Nephron progenitor cell (in vitro differentiated cells): ENCODE measurements around the gene PREX1.

Experiments used
- DNase-seq: peaks from one replicate; pipeline ENCODE4 v3.0.0; 2021
- H3K27ac Mint-ChIP-seq: 2 replicates; pipeline ENCODE4 v1.8.0; 2021; ENCODE audit warnings: mild to moderate bottlenecking, moderate library complexity, mixed read lengths
- H3K27me3 Mint-ChIP-seq: 2 replicates; pipeline ENCODE4 v1.8.0; 2021; ENCODE audit warnings: mild to moderate bottlenecking, low read depth, mixed read lengths; ENCODE audit not compliant: poor library complexity
- H3K36me3 Mint-ChIP-seq: 2 replicates; pipeline ENCODE4 v1.8.0; 2021; ENCODE audit warnings: low read depth, mixed read lengths
- H3K4me1 Mint-ChIP-seq: 2 replicates; pipeline ENCODE4 v1.8.0; 2021; ENCODE audit warnings: mixed read lengths
- H3K4me3 Mint-ChIP-seq: 2 replicates; pipeline ENCODE4 v1.8.0; 2021; ENCODE audit warnings: mild to moderate bottlenecking, moderate library complexity, mixed read lengths
- H3K9me3 Mint-ChIP-seq: 2 replicates; pipeline ENCODE4 v1.8.0; 2021; ENCODE audit warnings: mild to moderate bottlenecking, moderate library complexity, mixed read lengths
- TF ChIP-seq, protein P1 (sequence below): fragments of 200-600 bp; sonication (generic); IDR thresholded peaks from 2 replicates; pipeline ENCODE4 v1.5.0; 2021; ENCODE audit warnings: antibody characterized with exemption

PREX1 gene

DNA sequence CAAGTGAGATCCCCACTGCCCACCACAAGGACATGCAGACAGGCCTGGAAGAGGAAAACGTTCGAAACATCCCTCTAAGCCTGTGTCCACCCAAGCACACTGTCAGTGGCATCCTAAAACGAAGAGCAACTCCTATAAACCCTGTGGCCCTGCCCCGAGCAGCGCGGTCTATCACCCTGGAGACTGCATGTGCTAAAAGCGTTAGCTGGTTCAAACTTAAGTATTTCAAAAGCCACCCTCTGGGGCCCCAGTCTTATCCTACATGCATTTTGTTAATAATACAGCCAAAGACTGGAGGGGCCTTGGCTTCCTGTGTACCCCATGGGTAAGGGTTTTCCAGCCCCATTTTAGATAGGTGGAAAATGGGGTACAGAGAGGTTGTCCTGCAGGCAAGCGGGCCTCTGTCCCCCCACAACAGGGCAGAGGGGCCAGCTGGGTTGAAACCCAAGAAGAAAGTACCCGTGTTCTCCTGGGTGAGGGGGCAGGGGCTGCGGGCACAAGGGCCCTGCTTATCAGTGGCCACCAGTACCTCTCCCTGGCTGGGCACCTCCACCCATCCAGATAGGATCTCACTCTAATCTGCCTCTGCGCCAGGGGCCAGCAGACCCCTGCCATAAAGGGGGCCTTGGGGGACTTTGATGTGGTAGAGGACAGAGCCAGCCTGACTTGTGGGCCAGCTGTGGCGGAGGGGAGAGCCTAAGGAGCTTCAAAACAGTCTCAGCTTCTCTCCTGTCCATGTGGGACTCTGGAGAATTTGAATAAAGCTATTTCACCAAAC lies 28.3 kb downstream of the PREX1 start:
- H3K4me1 Mint-ChIP-seq, result peaks cover 53% of the 10 kb centered on the region
- TF ChIP-seq, protein P1, sequence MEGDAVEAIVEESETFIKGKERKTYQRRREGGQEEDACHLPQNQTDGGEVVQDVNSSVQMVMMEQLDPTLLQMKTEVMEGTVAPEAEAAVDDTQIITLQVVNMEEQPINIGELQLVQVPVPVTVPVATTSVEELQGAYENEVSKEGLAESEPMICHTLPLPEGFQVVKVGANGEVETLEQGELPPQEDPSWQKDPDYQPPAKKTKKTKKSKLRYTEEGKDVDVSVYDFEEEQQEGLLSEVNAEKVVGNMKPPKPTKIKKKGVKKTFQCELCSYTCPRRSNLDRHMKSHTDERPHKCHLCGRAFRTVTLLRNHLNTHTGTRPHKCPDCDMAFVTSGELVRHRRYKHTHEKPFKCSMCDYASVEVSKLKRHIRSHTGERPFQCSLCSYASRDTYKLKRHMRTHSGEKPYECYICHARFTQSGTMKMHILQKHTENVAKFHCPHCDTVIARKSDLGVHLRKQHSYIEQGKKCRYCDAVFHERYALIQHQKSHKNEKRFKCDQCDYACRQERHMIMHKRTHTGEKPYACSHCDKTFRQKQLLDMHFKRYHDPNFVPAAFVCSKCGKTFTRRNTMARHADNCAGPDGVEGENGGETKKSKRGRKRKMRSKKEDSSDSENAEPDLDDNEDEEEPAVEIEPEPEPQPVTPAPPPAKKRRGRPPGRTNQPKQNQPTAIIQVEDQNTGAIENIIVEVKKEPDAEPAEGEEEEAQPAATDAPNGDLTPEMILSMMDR, result no peak
- H3K36me3 Mint-ChIP-seq, result peaks cover 12% of the 10 kb centered on the region
- no peak for DNase-seq
- H3K27ac Mint-ChIP-seq, result peak overlapping the region; percentile 54
- peaks cover 3% of the 10 kb centered on the region for H3K27me3 Mint-ChIP-seq
- H3K9me3 Mint-ChIP-seq, result peaks cover 11% of the 10 kb centered on the region
- H3K4me3 Mint-ChIP-seq, result no peak overlapping the region

DNA sequence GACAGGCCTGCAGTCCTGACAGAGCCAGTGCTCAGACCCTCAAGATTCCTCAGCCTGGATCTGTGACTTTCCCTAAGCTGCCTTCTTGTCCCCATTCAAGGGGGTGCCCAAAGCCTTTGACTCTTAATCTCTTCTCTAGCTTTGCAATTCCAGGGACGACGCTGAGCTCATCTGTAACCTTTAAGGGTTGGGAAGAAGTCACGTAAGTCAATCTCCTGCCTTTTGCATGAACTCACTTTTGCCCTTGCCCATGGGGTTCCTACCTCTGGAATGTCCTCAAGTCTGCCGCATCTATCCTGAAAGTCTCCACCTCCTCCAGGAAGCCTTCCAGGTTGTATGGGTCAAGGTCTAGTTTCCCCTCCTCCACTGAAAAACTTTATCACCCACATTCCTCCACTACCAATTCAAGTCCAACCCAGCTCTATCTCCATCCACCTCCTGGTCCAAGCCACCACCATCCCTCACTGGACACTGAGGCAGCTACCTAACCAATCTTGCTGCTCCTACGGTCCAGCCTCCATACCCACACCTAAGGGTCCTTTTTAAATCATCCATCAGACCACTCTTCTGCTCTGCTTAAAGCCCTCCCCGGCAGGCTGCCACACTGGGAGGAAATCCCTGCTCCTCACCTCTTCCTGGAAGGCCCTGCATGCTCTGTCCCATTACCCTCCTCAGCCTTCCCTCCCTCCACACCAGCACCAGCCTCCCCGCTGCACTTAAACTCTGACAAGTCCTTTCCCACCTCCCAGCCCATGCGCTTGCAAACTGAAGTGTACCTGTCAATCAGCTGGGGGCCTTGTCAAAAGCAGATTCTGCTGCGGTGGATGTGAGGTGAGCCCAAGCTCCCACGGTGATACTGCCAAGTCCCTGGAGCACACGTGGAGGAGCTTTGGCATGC lies 29.7 kb downstream of the PREX1 start:
- peaks cover 3% of the 10 kb centered on the region for H3K27me3 Mint-ChIP-seq
- H3K4me1 Mint-ChIP-seq, result peaks cover 64% of the 10 kb centered on the region
- TF ChIP-seq, protein P1, result no peak
- DNase-seq, result no peak
- peaks cover 6% of the 10 kb centered on the region for H3K36me3 Mint-ChIP-seq
- H3K27ac Mint-ChIP-seq, result peak overlapping the region; percentile 43
- H3K9me3 Mint-ChIP-seq, result peaks cover 7% of the 10 kb centered on the region
- H3K4me3 Mint-ChIP-seq, result peak overlapping the region; percentile 41

DNA sequence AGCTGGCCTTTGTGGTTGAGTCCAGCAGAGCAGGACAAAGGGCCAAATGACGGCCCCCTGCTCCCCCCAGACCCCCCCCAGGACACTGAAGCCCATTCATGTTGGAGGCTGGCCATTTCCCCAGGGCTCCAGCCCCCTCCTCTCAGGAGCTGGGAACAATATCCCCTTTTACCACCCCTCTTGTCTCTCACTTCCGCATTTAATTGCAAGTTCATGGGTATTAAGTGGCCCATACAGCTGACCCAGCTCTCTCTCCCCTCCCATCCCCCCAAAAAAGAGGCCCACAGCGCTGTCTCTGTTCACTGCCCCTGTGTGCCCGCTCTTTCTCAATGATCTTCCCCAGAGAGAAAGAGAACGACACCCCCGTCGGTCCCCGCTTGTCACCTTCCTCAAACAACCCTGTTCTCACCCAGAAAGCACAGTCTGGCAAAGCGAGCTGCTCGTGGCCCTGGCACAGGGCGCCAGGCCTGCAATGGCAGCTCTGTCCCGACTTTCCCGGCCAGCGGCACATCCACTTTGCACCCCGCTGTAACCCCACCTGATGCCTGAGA lies 30.4 kb downstream of the PREX1 start:
- DNase-seq, result no peak
- peaks cover 6% of the 10 kb centered on the region for H3K27me3 Mint-ChIP-seq
- H3K9me3 Mint-ChIP-seq, result peaks cover 4% of the 10 kb centered on the region
- peaks cover 3% of the 10 kb centered on the region for H3K36me3 Mint-ChIP-seq
- TF ChIP-seq, protein P1, result no peak
- peak overlapping the region; percentile 64 for H3K27ac Mint-ChIP-seq
- H3K4me3 Mint-ChIP-seq, result peak overlapping the region; percentile 13
- peaks cover 64% of the 10 kb centered on the region for H3K4me1 Mint-ChIP-seq

DNA sequence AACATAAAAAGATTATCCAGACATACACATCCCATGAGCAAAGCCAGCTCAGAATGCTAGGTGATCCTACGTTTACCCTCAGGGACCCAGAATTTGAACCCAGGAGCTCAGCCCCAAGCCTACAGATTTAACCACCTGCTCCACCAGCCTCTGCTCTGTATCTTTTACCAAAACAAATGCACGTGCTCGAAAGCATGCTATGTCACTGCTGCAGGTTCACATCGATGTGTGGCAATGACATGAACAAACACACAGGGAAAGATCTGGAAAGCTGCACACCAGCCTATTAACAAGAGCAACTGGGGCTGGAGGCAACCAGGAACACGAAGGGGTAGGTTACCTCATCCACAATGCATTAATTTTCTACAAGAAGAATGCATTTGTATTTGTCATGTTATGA lies 32.1 kb downstream of the PREX1 start:
- peaks cover 6% of the 10 kb centered on the region for H3K27me3 Mint-ChIP-seq
- TF ChIP-seq, protein P1, result no peak
- no peak overlapping the region for H3K4me3 Mint-ChIP-seq
- H3K4me1 Mint-ChIP-seq, result peaks cover 74% of the 10 kb centered on the region
- H3K36me3 Mint-ChIP-seq, result no peaks in the 10 kb centered on the region
- DNase-seq, result no peak
- H3K27ac Mint-ChIP-seq, result no peak overlapping the region
- no peaks in the 10 kb centered on the region for H3K9me3 Mint-ChIP-seq

DNA sequence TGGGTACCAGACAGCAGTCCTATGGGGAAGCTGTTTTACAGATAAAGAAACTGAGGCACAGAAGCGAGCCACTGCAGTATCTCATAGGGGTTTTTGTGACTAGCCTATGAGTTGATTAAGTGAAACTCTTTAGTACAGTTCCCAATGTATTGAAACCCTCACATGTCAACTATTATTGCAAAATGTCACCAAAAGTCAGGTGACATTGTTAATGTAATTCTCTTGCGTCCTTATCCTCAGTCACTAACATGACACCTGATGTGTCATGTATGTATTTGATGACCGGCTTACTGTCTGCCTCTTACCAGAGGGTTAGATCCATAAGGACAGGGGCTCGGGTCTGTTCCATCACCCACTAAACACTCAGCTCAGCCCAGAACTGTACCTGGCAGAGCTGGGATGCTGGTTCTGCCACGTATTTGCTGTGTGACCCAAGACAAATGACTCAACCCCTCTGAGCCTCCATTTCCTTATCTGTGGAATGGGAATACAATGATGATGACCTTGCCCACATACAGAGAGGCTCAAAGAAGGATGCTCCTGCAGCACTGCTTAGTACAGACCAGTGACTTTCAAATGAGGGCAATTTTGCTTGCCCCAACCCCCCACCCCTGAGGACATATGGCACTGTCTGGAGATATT lies 32.9 kb downstream of the PREX1 start:
- H3K9me3 Mint-ChIP-seq, result no peaks in the 10 kb centered on the region
- H3K27ac Mint-ChIP-seq, result no peak overlapping the region
- no peak for DNase-seq
- H3K36me3 Mint-ChIP-seq, result no peaks in the 10 kb centered on the region
- H3K4me1 Mint-ChIP-seq, result peaks cover 80% of the 10 kb centered on the region
- H3K4me3 Mint-ChIP-seq, result no peak overlapping the region
- H3K27me3 Mint-ChIP-seq, result peaks cover 9% of the 10 kb centered on the region
- TF ChIP-seq, protein P1, result no peak
